GM04504 (cell line): ENCODE measurements around the gene FGF22.
A peak's percentile ranks its signal among the peaks of the same experiment; 100 is the strongest.
"Not testable (repeated sequence)": the region's sequence is repeated elsewhere in the genome, so short reads cannot be mapped to it uniquely, and the experiment has no call there.

ENCODE experiments used
- DNase-seq: peaks from one replicate; pipeline ENCODE4 v3.0.0-alpha.2; 2012; ENCODE audit warnings: low read depth

Gene FGF22

DNA sequence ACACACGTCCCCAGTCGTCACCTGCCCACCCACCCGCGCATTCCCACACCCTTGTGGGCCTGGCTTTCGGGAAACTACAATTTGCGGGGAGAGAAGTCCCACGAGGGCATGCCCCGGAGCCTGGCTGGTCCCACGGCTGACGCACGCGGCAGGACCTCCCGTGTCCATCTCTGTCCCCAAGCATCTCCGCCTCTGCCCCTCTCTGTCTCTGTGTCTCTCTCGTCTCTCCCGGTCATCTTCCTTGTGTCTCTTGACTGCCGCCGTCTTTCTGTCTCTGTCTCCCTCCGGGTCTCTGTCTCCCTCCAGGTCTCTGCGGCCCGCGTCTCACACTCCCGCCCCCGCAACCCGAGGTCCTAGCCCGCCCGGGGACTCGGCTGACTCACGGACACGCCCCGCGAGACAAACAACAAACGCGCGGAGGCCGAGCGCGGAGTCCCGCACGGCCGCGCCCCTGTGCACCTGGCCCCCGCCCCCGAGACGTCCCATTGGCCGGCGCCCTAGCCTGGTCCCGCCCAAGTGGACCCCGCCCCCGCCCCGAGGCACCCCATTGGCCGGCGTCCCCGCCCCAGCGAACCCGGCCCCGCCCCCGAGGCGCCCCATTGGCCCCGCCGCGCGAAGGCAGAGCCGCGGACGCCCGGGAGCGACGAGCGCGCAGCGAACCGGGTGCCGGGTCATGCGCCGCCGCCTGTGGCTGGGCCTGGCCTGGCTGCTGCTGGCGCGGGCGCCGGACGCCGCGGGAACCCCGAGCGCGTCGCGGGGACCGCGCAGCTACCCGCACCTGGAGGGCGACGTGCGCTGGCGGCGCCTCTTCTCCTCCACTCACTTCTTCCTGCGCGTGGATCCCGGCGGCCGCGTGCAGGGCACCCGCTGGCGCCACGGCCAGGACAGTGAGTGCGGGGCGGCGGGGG lies at the start of gene FGF22:
TSS of gene FGF22 (plus strand) at position 627 of the 908 bp plus-strand sequence. CDS start at position 674, 47 bp downstream.
- peak; percentile 75 for DNase-seq

DNA sequence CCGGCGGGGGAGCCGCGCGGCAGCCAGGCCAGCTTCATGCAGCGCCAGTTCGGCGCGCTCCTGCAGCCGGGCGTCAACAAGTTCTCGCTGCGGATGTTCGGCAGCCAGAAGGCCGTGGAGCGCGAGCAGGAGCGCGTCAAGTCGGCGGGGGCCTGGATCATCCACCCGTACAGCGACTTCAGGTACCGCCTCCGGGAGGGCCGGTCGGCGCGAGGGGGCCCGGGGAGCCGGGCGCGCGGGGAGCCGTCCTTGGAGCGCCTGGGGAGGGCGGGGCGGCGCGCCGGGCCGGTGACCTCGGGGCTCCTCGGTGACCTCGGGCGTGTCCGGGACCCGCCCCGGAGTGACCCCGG lies 49.3 kb upstream of the FGF22 start:
- no peak for DNase-seq

DNA sequence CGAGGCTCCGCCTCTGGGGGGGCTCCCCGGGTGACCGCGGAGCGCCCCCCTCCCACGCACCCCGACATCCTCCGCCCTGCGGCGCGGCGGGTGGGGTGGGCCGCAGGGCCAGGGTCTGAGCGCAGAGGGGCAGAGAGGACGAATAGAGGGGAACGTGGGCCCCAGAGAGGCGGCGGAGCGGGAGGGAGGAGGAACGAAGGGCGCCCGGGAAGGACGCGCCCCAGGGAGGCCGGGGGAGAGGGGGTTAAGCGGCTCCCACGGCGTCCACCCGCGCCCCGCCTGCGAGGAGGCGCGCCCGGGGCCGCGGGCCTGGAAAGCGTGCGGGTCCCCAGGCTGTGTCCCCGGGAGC lies 49.0 kb upstream of the FGF22 start:
- DNase-seq = no peak

DNA sequence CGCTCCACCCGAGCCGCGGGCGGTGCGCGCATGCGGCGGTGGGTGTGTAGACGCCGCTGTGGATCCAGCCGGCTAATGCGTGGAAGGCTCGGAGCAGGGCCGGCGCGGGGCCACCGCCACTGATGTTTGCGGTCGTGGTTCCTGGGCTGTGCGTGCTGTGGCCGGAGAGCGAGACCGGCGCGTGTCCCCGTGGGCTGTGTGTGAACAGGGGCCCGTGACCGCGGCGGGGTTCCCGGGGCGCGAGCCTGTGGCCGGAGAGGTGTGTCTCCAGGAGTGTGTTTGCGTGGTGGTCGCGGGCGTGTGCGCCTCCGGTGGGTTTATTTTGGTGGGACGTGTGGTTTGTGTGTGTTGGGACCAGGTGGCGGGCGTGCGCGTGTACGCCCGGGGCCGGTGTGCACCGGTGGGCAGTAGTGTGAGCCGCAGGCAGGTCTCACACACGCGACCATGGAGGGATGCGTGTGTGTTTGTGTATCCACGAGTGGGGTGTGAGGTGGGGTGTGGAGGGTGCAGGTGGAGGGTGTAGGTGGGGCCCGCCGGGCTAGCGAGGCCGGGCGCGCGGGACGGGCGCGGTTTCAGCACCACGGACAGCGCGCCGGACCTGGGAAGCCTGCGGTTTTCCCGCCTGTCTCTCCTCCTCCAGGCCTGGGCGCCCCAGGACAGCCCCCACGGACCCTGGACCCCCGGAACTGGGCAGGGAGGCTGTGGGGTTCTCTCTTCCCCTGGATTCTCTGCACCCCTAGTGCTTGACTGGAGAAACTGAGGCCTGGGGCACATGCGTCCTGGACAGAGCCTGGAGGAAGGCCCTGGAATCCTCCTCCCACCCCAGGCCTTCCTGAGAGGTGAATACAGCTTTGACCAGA lies 48.4 kb upstream of the FGF22 start:
- no peak for DNase-seq

DNA sequence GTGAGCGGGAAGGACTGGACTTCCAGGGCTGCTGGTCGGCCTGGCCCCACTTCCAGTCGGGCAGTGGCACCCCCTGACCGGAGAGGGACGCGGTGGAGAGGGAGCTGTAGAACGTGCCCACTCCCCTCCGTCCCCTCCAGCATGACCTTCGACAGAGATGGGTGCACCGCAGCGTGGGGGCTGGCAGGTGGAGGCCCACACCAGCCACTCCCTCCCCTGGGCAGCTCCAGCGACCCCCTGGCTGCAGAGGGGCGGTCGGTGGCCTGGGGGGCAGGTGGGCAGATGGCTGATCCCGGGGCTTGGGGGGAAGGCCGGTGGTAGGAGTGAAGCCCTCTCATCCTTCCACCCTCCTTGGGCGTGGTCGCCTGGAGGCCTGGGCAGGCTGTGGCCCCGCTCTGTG lies 47.6 kb upstream of the FGF22 start:
- DNase-seq = no peak

DNA sequence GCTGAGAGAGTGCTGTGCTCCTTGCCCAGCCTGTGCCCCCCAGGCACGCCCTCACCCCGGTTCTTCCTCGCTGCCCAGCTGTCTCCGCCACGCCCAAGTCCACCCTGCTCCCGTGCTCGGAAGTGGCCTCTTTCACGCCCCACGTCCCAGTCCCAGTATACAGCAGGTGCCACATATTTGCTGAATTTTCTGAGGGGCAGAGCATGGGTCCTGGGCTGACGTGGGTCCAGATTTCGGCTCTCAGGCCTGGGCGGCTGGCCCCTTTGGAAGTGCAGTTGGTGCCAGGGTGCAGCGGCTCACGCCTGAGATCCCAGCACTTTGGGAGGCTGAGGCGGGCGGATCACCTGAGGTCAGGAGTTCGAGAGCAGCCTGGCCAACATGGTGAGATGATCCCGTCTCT lies 46.6 kb upstream of the FGF22 start:
- no peak for DNase-seq

DNA sequence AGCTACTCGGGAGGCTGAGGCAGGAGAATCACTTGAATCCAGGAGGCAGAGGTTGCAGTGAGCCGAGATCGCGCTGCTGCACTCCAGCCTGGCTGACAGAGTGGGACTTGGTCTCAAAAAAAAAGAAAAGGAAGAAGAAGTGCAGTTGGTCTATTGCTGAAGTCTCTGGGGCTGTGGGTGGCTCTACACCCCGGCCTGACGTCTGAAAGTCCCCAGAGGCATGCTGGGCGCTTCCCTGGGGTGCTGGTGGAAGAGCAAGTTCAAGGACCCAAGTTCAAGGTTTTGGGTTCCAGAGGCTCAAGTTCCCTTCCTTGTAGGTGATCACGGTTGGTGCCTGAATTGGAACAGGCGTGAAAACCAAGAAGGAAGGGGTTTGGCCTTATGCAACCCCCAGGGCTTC lies 46.2 kb upstream of the FGF22 start:
- no peak for DNase-seq

DNA sequence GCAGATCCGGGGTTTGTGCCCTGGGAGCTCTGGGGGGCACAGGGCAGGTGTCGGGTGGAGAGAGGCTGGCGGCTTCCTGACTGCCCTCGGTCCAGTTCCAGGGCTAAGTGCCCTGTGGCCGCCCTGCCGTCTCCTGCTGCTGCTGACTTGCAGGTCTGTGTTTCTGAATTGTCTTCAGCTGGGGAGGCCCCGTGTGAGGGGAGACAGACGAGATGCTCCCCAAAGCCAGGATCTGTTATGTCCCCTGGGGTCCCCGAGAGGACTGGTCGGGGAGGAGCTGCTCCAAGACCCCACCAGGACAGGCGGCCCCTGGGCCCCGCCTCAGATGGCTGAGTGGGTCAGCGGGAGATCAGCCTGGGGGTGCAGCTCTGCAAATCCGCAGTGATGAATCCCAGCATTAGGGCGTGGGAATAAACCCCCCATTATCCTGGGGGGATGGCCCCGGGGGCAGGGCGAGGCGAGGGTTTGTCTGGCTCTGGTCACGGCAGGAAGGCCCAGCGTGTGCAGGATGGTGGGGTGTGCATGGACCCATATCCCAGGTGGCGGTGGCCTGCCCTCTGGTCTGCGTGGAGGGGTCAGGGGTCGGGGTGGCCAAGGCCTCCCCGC lies 45.3 kb upstream of the FGF22 start:
- no peak for DNase-seq

DNA sequence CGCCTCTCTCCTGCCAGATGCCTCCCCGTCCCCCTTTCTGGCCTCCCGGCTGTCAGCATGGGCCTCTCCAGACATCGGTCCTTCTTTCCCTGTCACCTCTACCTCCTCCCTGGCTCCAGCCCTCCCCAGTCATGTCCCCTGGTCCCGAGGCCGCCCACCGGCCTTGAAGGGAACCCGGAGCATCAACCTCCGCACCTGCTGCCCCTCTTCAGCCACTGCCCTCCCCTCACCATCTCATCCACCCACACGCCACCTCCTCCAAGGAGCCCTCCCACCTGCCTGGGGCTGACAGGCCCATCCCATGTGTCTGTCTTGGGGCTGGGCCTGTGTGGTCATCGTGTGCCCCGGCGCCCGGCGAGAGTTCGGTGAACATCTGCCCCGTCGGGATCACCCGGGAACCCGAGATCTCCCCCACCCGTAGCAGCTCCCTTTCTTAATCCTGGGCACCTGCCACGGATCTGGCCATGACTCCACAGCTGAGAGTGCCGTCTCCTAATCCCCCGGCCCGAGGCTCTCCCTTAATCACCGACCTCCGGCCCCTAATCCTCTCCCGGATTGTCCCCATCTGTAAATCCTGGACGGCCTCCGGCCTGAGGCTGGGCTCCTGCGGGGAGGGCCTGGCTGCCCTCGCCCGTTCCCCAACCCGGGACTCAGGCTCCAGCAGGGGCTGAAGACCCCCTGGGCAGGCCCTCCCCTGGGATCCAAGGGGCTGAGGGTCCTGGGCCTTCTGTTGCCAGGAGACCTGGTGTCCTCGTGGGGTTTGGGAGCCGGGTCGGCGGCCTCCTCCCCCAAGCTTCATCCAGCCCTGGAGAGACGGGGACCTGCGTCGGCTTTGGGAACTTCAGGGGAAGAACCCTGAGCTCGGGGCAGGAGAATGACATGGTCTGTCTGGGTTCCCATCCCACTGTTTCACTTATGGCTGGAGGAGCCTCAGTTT lies 44.1 kb upstream of the FGF22 start:
- DNase-seq = no peak

DNA sequence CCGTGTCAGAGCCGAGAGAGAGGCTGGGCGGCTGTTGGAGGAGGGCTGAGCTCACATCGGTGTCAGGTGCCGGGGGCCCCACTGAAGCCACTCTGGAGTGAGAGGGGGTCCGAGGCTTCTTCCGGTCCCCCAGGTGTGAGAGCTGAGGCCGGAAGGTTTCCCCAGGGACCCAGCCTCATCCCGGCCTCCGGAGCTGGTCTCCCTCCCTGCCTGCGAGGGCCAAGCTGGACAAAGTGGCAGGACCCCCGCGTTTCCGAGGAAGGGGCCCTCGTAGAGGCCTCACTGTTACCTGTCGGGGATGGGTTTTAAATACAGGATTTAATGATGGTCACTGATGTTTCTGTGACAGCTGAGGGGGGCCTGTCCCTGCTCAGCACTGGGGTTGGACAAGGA lies 43.4 kb upstream of the FGF22 start:
- no peak for DNase-seq

DNA sequence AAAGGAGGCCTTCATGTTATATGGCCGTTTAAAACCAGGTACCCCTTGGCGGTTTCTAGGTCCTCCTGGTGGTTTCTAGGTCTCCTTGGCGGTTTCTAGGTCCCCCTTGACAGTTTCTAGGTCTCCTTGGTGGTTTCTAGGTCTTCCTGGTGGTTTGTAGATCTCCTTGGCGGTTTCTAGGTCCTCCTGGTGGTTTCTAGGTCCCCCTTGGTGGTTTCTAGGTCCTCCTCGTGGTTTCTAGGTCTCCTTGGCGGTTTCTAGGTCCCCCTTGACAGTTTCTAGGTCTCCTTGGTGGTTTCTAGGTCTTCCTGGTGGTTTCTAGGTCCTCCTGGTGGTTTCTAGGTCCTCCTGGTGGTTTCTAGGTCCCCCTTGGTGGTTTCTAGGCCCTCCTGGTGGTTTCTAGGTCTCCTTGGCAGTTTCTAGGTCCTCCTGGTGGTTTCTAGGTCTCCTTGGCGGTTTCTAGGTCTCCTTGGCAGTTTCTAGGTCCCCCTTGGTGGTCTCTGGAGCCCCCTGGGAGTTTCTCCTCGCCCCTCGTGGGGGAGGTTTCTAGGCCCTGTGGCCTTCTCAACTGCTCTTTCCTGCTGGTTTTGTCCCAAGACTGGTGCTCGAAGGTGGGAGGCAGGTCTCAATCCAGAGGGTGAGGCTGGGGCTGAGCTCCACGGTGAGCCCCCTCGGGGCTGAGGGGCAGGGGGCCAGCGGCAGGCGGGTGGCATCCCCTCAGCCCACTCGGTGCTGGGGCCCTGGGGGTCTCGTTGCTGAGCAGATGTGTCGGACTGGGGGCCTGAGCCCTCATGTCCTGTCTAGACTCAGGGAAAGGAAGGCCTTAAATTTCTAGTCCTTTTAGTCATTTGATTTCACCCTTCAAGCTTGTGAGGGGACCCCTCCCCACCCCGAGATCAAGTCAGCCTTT lies 42.0 kb upstream of the FGF22 start:
- no peak for DNase-seq

DNA sequence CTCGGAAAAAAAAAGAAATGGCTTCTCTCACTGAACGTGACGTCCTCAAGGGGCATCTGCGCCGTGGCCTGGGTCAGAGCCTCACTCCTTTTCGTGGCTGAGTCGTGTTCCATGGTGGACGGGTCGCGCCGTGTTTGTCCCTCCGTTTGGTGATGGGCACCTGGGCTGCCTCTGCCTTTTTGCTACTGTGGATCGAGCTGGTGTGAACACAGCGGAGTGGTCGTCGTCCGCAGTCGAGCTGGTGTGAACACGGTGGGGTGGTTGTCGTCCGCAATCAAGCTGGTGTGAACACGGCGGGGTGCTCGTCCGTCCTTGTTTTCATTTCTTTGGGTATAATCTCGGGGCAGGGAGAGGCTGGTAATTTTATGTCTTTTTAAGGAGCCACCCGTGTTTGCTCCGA lies 38.4 kb upstream of the FGF22 start:
- DNase-seq = no peak

DNA sequence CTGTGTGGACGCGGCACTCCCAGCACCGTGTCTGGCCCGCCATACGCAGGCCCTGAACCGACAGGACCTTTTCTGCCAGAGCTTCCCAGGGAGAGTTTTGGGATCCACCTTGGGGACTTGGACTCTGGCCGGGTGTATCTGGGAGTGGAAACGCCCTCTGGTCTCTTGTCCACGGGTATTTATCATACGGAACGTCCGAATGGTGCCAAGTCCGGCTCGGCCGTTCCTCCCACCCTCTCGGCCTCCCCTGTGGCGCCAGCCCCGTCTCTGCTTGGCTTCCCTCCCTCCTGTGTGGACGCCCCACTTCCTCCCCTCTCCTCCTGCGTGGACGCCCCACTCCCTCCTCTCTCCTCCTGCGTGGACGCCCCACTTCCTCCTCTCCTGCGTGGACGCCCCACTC lies 37.9 kb upstream of the FGF22 start:
- DNase-seq = no peak

DNA sequence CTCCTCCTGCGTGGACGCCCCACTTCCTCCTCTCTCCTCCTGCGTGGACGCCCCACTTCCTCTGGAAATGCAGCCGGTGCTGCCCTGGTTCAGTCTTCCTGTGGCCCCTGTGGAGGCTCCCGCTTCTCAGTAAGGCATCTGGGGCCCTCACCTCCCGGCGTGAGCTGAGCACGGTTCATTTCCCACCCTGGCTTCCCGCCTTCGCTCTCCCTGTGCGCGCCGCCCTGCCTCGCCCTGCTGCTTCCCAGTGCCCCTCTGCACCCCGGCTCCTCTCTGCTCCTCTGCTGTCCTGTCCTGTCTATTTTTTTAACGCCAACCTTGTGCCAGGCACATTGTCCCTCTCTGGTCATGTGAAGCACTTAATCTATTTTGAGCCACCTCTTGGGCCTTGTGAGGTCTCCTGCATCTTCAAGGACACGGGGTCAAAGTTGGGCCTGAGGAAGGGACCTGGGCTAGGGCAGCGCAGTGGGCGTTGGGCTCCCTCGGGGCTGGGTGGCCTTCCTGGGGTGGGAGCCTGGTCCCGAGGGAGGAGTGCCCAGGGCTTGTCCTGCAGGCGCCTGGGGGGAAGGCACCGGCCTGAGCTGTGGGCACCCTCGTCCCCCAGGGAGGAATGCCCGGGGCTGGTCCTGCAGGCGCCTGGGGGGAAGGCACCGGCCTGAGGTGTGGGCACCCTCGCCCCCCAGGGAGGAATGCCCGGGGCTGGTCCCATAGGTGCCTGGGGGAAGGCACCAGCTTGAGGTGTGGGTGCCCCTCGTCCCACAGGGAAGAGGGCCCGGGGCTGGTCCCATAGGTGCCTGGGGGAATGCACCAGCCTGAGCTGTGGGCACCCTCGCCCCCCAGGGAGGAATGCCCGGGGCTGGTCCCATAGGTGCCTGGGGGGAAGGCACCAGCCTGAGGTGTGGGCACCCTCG lies 37.0 kb upstream of the FGF22 start:
- DNase-seq = no peak

DNA sequence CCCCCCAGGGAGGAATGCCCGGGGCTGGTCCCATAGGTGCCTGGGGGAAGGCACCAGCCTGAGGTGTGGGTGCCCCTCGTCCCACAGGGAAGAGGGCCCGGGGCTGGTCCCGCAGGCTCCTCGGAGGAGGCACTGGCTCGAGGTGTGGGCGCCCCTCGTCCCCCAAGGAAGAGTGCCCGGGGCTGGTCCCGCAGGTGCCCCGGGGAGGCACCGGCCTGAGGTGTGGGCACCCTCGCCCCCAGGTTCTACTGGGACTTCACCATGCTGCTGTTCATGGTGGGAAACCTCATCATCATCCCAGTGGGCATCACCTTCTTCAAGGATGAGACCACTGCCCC lies 36.4 kb upstream of the FGF22 start:
- not testable (repeated sequence) for DNase-seq

DNA sequence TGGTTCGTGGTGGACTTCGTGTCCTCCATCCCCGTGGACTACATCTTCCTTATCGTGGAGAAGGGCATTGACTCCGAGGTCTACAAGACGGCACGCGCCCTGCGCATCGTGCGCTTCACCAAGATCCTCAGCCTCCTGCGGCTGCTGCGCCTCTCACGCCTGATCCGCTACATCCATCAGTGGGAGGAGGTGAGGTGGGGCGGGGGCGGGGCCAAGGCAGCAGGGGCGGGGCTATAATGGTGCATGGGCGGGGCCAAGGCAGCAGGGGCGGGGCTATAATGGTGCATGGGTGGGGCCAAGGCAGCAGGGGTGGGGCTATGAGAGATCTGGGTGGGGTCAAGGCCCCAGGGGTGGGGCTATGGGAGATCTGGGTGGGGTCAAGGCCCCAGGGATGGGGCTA lies 35.9 kb upstream of the FGF22 start:
- DNase-seq = not testable (repeated sequence)

DNA sequence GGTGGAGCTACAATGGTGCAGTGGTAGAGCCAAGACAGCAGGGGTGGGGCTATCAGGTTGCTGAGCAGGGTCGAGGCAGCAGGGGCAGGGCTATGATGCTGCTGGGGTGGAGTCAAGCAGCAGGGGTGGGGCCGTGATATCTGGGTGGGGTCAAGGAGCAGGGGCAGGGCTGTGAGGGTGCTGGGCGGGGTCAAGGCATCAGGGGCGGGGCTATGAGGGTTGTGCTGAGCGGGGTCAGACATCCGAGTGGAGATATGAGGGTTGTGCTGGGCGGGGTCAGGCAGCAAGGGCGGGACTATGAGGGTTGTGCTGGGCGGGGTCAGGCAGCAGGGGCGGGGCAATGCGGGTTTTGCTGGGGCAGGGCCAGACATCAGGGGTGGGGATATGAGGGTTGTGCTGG lies 35.3 kb upstream of the FGF22 start:
- DNase-seq = no peak

DNA sequence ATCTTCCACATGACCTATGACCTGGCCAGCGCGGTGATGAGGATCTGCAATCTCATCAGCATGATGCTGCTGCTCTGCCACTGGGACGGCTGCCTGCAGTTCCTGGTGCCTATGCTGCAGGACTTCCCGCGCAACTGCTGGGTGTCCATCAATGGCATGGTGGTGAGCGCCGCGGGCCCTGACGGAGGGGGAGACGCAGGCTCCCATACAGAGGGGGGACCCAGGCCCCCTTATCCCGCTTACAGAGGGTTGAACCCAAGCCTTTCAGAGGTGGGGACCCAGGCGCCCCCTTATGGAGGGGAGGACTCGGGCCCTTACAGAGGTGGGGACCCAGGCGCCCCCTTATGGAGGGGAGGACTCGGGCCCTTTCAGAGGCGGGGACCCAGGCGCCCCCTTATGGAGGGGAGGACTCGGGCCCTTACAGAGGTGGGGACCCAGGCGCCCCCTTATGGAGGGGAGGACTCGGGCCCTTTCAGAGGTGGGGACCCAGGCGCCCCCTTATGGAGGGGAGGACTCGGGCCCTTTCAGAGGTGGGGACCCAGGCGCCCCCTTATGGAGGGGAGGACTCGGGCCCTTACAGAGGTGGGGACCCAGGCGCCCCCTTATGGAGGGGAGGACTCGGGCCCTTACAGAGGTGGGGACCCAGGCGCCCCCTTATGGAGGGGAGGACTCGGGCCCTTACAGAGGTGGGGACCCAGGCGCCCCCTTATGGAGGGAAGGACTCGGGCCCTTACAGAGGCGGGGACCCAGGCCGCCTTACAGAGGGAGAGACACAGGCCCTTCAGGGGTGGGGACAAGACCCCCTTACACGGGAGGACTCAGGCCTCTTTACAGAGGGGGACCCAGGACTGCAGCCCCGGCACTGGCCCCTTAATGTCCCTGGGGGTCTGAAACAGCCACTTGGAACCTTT lies 34.4 kb upstream of the FGF22 start:
- not testable (repeated sequence) for DNase-seq
